IMR-90 (cell line): ENCODE data around the gene DYNC2LI1. TPM values are rescaled to one million over a fixed set of nuclear protein-coding genes. Genes with fewer than 3 reads are reported as not detected.

Source experiments
- ATAC-seq: fragments of 200-7000 bp; cut with Tn5 transposase; 2 replicates; pipeline ENCODE4 v1.9.1; 2020; ENCODE audit warnings: low read depth, mild to moderate bottlenecking, moderate library complexity
- BruUV-seq: library from RNA; stranded (reverse); fragments of 400-500 nt; replicated peaks from 2 replicates; lab custom pipeline; 2021; lab: Mats Ljungman, UMichigan
- CTCF ChIA-PET: fragments of 300-600 bp; formaldehyde crosslinking; extraction: SDS; loops from one replicate; lab custom pipeline; 2021; ENCODE audit warnings: antibody characterized with exemption; lab: Yijun Ruan, JAX
- POLR2A ChIA-PET: fragments of 300-600 bp; sonication (Branson Sonifier 250); formaldehyde crosslinking; loops from one replicate; lab custom pipeline; 2022; ENCODE audit warnings: antibody characterized with exemption; ENCODE audit not compliant: unreplicated experiment; lab: Charles Lee
- DNase-seq: peaks from one replicate; pipeline ENCODE4 v3.0.0; 2013
- H2AFZ ChIP-seq: replicated peaks from 2 replicates; pipeline ENCODE3; 2013; ENCODE audit warnings: low read length, mild to moderate bottlenecking; ENCODE audit not compliant: poor library complexity
- H2AK5ac ChIP-seq: 2 replicates; pipeline ENCODE4 v1.6.1; 2013; ENCODE audit warnings: low read depth, low read length, inconsistent platforms
- H2AK9ac ChIP-seq: replicated peaks from 2 replicates; pipeline ENCODE3; 2013; ENCODE audit warnings: mild to moderate bottlenecking, low read depth, low read length, moderate library complexity; ENCODE audit not compliant: poor library complexity
- H2BK120ac ChIP-seq: 2 replicates; pipeline ENCODE4 v1.6.1; 2013; ENCODE audit warnings: low read depth, low read length, inconsistent platforms
- H2BK15ac ChIP-seq: 3 replicates; pipeline ENCODE4 v1.6.1; 2013; ENCODE audit warnings: low read depth, low read length, inconsistent platforms
- H2BK20ac ChIP-seq: 2 replicates; pipeline ENCODE4 v1.6.1; 2013; ENCODE audit warnings: low read depth, mild to moderate bottlenecking, inconsistent platforms, low read length, moderate library complexity
- H2BK5ac ChIP-seq: 2 replicates; pipeline ENCODE4 v1.6.1; 2013; ENCODE audit warnings: mild to moderate bottlenecking, low read depth, low read length, inconsistent platforms; ENCODE audit not compliant: poor library complexity, severe bottlenecking
- H3K14ac ChIP-seq: replicated peaks from 2 replicates; pipeline ENCODE4 v1.6.1; 2013; ENCODE audit warnings: low read depth, low read length, inconsistent platforms
- H3K18ac ChIP-seq: 2 replicates; pipeline ENCODE4 v1.6.1; 2013; ENCODE audit warnings: low read depth, low read length, control low read depth
- H3K23ac ChIP-seq: 2 replicates; pipeline ENCODE4 v1.6.1; 2013; ENCODE audit warnings: low read depth, low read length, inconsistent platforms
- H3K27ac ChIP-seq: 2 replicates; pipeline ENCODE4 v1.5.1; 2013; ENCODE audit warnings: mild to moderate bottlenecking, control low read depth, low read length; ENCODE audit not compliant: insufficient read depth
- H3K27me3 ChIP-seq: 2 replicates; pipeline ENCODE4 v1.6.1; 2013; ENCODE audit warnings: low read length; ENCODE audit not compliant: control insufficient read depth, insufficient read depth
- H3K36me3 ChIP-seq: 2 replicates; pipeline ENCODE4 v1.6.1; 2013; ENCODE audit warnings: low read length, mixed read lengths; ENCODE audit not compliant: control insufficient read depth, insufficient read depth
- H3K4ac ChIP-seq: 2 replicates; pipeline ENCODE4 v1.6.1; 2013; ENCODE audit warnings: low read depth, low read length, inconsistent platforms
- H3K4me1 ChIP-seq: 2 replicates; pipeline ENCODE4 v1.6.1; 2013; ENCODE audit warnings: low read length, mixed read lengths; ENCODE audit not compliant: control insufficient read depth, insufficient read depth
- H3K4me2 ChIP-seq: 2 replicates; pipeline ENCODE4 v1.6.1; 2013; ENCODE audit warnings: low read depth, mild to moderate bottlenecking, control low read depth, low read length, moderate library complexity
- H3K4me3 ChIP-seq: 2 replicates; pipeline ENCODE4 v1.5.1; 2013; ENCODE audit warnings: low read depth, mild to moderate bottlenecking, control low read depth, low read length, moderate library complexity; ENCODE audit not compliant: insufficient read depth
- H3K56ac ChIP-seq: 2 replicates; pipeline ENCODE4 v1.6.1; 2013; ENCODE audit warnings: low read length, inconsistent platforms; ENCODE audit not compliant: insufficient read depth; ENCODE audit errors: extremely low read depth
- H3K79me1 ChIP-seq, 2 experiments: 2 replicates each; pipeline ENCODE4 v1.6.1; 2013; ENCODE audit warnings: low read length in 2 of 2, inconsistent platforms in 1 of 2, low read depth in 1 of 2
- H3K9ac ChIP-seq: 2 replicates; pipeline ENCODE4 v1.6.1; 2013; ENCODE audit warnings: low read depth, low read length, control low read depth
- H3K9me1 ChIP-seq: 2 replicates; pipeline ENCODE4 v1.6.1; 2013; ENCODE audit warnings: low read length, inconsistent platforms; ENCODE audit not compliant: insufficient read depth
- H3K9me3 ChIP-seq: 2 replicates; pipeline ENCODE4 v1.6.1; 2013; ENCODE audit warnings: low read length; ENCODE audit not compliant: control insufficient read depth, insufficient read depth
- H4K20me1 ChIP-seq: 2 replicates; pipeline ENCODE4 v1.6.1; 2013; ENCODE audit warnings: low read length, inconsistent platforms; ENCODE audit not compliant: insufficient read depth
- H4K5ac ChIP-seq: 2 replicates; pipeline ENCODE4 v1.6.1; 2013; ENCODE audit warnings: mild to moderate bottlenecking, low read depth, low read length, control low read depth
- H4K8ac ChIP-seq, 2 experiments: 2 replicates each; pipeline ENCODE4 v1.6.1; 2013; ENCODE audit warnings: low read depth in 2 of 2, low read length in 2 of 2, control low read depth in 1 of 2, inconsistent platforms in 1 of 2
- H4K91ac ChIP-seq: 2 replicates; pipeline ENCODE4 v1.6.1; 2013; ENCODE audit warnings: low read depth, low read length, inconsistent platforms; ENCODE audit not compliant: insufficient read depth
- CHD1 ChIP-seq: IDR thresholded peaks from 2 replicates; pipeline ENCODE4 v1.6.1; 2012; ENCODE audit warnings: low read depth, low read length, improper control_type of control experiment
- MAFK ChIP-seq: IDR thresholded peaks from 2 replicates; pipeline ENCODE4 v1.6.1; 2012; ENCODE audit warnings: low read depth, low read length, improper control_type of control experiment
- MXI1 ChIP-seq: IDR thresholded peaks from 2 replicates; pipeline ENCODE4 v1.6.1; 2012; ENCODE audit warnings: low read depth, mild to moderate bottlenecking, low read length, moderate library complexity, borderline replicate concordance
- RAD21 ChIP-seq: IDR thresholded peaks from 2 replicates; pipeline ENCODE4 v1.6.1; 2012; ENCODE audit warnings: low read length, improper control_type of control experiment
- RCOR1 ChIP-seq: IDR thresholded peaks from 2 replicates; pipeline ENCODE4 v1.6.1; 2012; ENCODE audit warnings: mild to moderate bottlenecking, low read length, improper control_type of control experiment; ENCODE audit not compliant: insufficient replicate concordance
- RFX5 ChIP-seq: IDR thresholded peaks from 2 replicates; pipeline ENCODE4 v1.8.0; 2012; ENCODE audit warnings: low read depth, mild to moderate bottlenecking, low read length, moderate library complexity
- WGBS, 2 experiments: methylation state at CpG; one replicate each; pipeline versions ENCODE4 v1.1.5 to v1.1.7; 2013; ENCODE audit warnings: missing lambda C conversion rate in 2 of 2; ENCODE audit not compliant: insufficient read length in 1 of 2; ENCODE audit errors: extremely low coverage in 2 of 2; 5-methylcytosine and 5-hydroxymethylcytosine counted together
- dilution Hi-C: fragments of 300-500 bp; cut with HindIII; formaldehyde crosslinking; loops from one replicate; pipeline ENCODE4 v1.14.3; 2018; ENCODE audit warnings: low sequenced_read_pairs; ENCODE audit not compliant: unreplicated experiment
- in situ Hi-C: fragments of 300-500 bp; cut with MboI; formaldehyde crosslinking; loops from 3 replicates; pipeline ENCODE4 v1.14.3; 2019; ENCODE audit warnings: low sequenced_read_pairs, inconsistent platforms, mixed read lengths
- intact Hi-C: fragments of 100-400 bp; cut with micrococcal nuclease; formaldehyde crosslinking; loops from 2 replicates; pipeline ENCODE4 v1.10.0; 2022
- polyA plus RNA-seq, 3 experiments: library from polyadenylated mRNA; depleted of rRNA; stranded (reverse); fragments of >200 nt; gene quantifications; 2 replicates each; pipeline ENCODE4 v1.2.3, GENCODE V29; 2012; ENCODE audit warnings: low replicate concordance in 1 of 3
- total RNA-seq: library from RNA; depleted of rRNA; stranded (reverse); fragments of >200 nt; gene quantifications from 2 replicates; pipeline ENCODE4 v1.2.3, GENCODE V29; 2012
- TF ChIP-seq, protein P1 (sequence below): conservative IDR thresholded peaks from 2 replicates; pipeline ENCODE4 v1.5.1; 2012; ENCODE audit warnings: mild to moderate bottlenecking, low read depth, low read length, improper control_type of control experiment

Gene DYNC2LI1
- total and polyA plus RNA-seq, 2 of the 4 experiments (the other 2 are of a cell fraction) = 5.2 to 10.4 TPM

DNA sequence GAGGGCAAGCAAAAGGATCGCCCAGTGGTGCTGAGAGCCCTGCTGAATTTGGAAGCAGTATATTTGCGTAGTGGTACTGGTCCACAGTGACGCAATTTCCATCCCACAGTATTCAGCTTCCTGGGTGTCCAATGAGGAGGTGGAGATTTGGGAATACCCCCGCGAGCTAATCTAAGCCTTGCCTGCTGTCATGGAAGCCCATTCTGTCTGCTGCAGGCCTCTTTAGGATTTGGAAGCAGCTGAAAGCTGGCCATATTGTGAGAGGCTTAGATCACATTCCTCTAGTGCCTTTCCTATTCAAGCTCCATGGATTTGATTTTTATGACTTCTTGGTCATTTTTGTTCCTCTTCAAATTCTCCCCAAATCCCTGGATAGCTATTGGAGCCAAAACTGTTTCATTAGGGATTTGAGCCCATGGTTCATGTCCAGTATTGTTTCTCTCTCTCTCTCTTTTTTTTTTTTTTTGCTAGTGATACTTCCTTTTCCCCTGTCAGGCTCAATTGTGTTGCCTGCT lies 22.3 kb upstream of the DYNC2LI1 start:
- H4K8ac ChIP-seq = no peak overlapping the region
- no peak overlapping the region for H3K4me2 ChIP-seq
- dilution Hi-C loops (no loop called here), intact Hi-C loops (no loop called here), in situ Hi-C loops (no loop called here)
- H3K18ac ChIP-seq = no peak overlapping the region
- H3K9me1 ChIP-seq = no peaks in the 10 kb centered on the region
- H3K27ac ChIP-seq = no peak overlapping the region
- no CpG with 5 or more reads among the region's 5 CpGs for WGBS, 2 experiments
- H3K9me3 ChIP-seq = no peaks in the 10 kb centered on the region
- H2BK20ac ChIP-seq = no peak overlapping the region
- no peak overlapping the region for H2BK120ac ChIP-seq
- H3K56ac ChIP-seq = no peak overlapping the region
- H4K20me1 ChIP-seq = no peaks in the 10 kb centered on the region
- no peak overlapping the region for H2AK9ac ChIP-seq
- no peak overlapping the region for H2BK5ac ChIP-seq
- BruUV-seq = no TSS peak
- no peak overlapping the region for H3K4ac ChIP-seq
- no peak overlapping the region for H3K9ac ChIP-seq
- ATAC-seq = no peak
- no peaks in the 10 kb centered on the region for H3K79me1 ChIP-seq
- H2AK5ac ChIP-seq = no peak overlapping the region
- no peak overlapping the region for H3K14ac ChIP-seq
- no peak overlapping the region for H2AFZ ChIP-seq
- no peaks in the 10 kb centered on the region for H3K4me1 ChIP-seq
- H4K91ac ChIP-seq = no peak overlapping the region
- no peak for DNase-seq
- TF ChIP-seq, protein P1, sequence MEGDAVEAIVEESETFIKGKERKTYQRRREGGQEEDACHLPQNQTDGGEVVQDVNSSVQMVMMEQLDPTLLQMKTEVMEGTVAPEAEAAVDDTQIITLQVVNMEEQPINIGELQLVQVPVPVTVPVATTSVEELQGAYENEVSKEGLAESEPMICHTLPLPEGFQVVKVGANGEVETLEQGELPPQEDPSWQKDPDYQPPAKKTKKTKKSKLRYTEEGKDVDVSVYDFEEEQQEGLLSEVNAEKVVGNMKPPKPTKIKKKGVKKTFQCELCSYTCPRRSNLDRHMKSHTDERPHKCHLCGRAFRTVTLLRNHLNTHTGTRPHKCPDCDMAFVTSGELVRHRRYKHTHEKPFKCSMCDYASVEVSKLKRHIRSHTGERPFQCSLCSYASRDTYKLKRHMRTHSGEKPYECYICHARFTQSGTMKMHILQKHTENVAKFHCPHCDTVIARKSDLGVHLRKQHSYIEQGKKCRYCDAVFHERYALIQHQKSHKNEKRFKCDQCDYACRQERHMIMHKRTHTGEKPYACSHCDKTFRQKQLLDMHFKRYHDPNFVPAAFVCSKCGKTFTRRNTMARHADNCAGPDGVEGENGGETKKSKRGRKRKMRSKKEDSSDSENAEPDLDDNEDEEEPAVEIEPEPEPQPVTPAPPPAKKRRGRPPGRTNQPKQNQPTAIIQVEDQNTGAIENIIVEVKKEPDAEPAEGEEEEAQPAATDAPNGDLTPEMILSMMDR = no peak
- no peak for TF ChIP-seq MXI1
- no peak for TF ChIP-seq CHD1
- no peak for TF ChIP-seq RAD21
- TF ChIP-seq MAFK = no peak
- TF ChIP-seq RCOR1 = no peak
- TF ChIP-seq RFX5 = no peak
- H3K36me3 ChIP-seq = peaks cover 5% of the 10 kb centered on the region; the same call in 1 of the 2 replicates
- H3K27me3 ChIP-seq = no peaks in the 10 kb centered on the region
- H4K5ac ChIP-seq = no peak overlapping the region
- H2BK15ac ChIP-seq = no peak overlapping the region
- H3K4me3 ChIP-seq = no peak overlapping the region
- CTCF ChIA-PET = interaction anchor here (0.6 to 0.7 kb wide), 2 partner anchors 14 to 200 kb away, joined by 4 to 5 read pairs; no protein-coding TSS in a partner anchor
- H3K23ac ChIP-seq = no peak overlapping the region
- POLR2A ChIA-PET = interaction anchor here (0.6 kb wide), 1 partner anchor 24 kb away, joined by 3 read pairs; no protein-coding TSS in a partner anchor
